A549 (cell line): ENCODE data around the gene EDN2. TPM values are rescaled to one million over a fixed set of nuclear protein-coding genes. Genes with fewer than 3 reads are reported as not detected.

Experiments used
- ATAC-seq, 2 experiments: fragments of 200-7000 bp in 1 of 2; fragments of >200 bp in 1 of 2; cut with Nextera tagmentation in 1 of 2; cut with Tn5 transposase in 1 of 2; 3 replicates each; pipeline versions ENCODE4 v1.8.0 to v1.9.1; 2018 to 2020; ENCODE audit warnings: mild to moderate bottlenecking in 1 of 2, moderate library complexity in 1 of 2
- CTCF ChIA-PET: fragments of 300-600 bp; sonication (Branson Sonifier 250); formaldehyde crosslinking; extraction: SDS; loops from one replicate; lab custom pipeline; 2021; ENCODE audit warnings: antibody characterized with exemption, inconsistent platforms; lab: Yijun Ruan, JAX
- POLR2A ChIA-PET: fragments of 350-600 bp; formaldehyde crosslinking; extraction: SDS; loops from one replicate; lab custom pipeline; 2021; ENCODE audit warnings: antibody characterized with exemption, inconsistent platforms; lab: Yijun Ruan, JAX
- DNase-seq, 2 experiments: peaks; one replicate each; pipeline versions ENCODE4 v3.0.0 to v3.0.0-alpha.2; 2011 to 2016; ENCODE audit warnings: low read depth in 1 of 2, low spot score in 1 of 2
- FAIRE-seq: peaks from 2 replicates; lab custom pipeline; 2011; peaks lifted over from hg19 to GRCh38; lab: Jason Lieb, UNC
- H3K27ac ChIP-seq, 2 experiments: fragments of >200 bp; sonication (Bioruptor Twin); formaldehyde crosslinking; 3 replicates each; pipeline ENCODE4 v1.5.1; 2016 to 2017
- H3K4me1 ChIP-seq: fragments of >200 bp; sonication (Bioruptor Twin); formaldehyde crosslinking; 3 replicates; pipeline ENCODE4 v1.6.1; 2016
- H3K4me2 ChIP-seq: fragments of >200 bp; sonication (Bioruptor Twin); formaldehyde crosslinking; 3 replicates; pipeline ENCODE4 v1.6.1; 2016
- H3K4me3 ChIP-seq: fragments of >200 bp; sonication (Bioruptor Twin); formaldehyde crosslinking; 3 replicates; pipeline ENCODE4 v1.5.1; 2016
- H3K9me3 ChIP-seq: fragments of >200 bp; sonication (Bioruptor Twin); formaldehyde crosslinking; 3 replicates; pipeline ENCODE4 v1.6.1; 2016
- BHLHE40 ChIP-seq: IDR thresholded peaks from 2 replicates; pipeline ENCODE4 v1.6.1; 2012; ENCODE audit warnings: low read depth, low read length, inconsistent platforms
- FOSB ChIP-seq: fragments of 250-450 bp; sonication (Bioruptor Pico); IDR thresholded peaks from 2 replicates; pipeline ENCODE4 v1.5.0; 2020; ENCODE audit warnings: mild to moderate bottlenecking, moderate library complexity
- HEYL ChIP-seq: fragments of 250-450 bp; sonication (Bioruptor Pico); IDR thresholded peaks from 2 replicates; pipeline ENCODE4 v1.8.0; 2021; ENCODE audit warnings: mild to moderate bottlenecking, moderate library complexity
- HOXB5 ChIP-seq: fragments of 250-450 bp; sonication (Bioruptor Pico); IDR thresholded peaks from 2 replicates; pipeline ENCODE4 v1.5.0; 2020; ENCODE audit warnings: mild to moderate bottlenecking, moderate library complexity
- JUN ChIP-seq, 2 experiments: fragments of >200 bp; sonication (Bioruptor Twin); formaldehyde crosslinking; IDR thresholded peaks; 2 replicates in 1 of 2; 3 replicates in 1 of 2; pipeline ENCODE4 v1.6.1; 2016 to 2017
- JUNB ChIP-seq: fragments of >200 bp; sonication (Bioruptor Twin); formaldehyde crosslinking; IDR thresholded peaks from 2 replicates; pipeline ENCODE4 v1.6.1; 2016
- MYC ChIP-seq: IDR thresholded peaks from 2 replicates; pipeline ENCODE4 v1.6.1; 2012; ENCODE audit warnings: mild to moderate bottlenecking, inconsistent platforms, low read length, improper control_type of control experiment, borderline replicate concordance
- PHF8 ChIP-seq: fragments of 200-600 bp; sonication (generic); IDR thresholded peaks from 2 replicates; pipeline ENCODE4 v1.6.1; 2016; ENCODE audit warnings: low read depth, mild to moderate bottlenecking, antibody characterized with exemption, moderate library complexity, borderline replicate concordance
- RCOR1 ChIP-seq: fragments of 150-350 bp; IDR thresholded peaks from 2 replicates; pipeline ENCODE4 v1.6.1; 2014; ENCODE audit warnings: antibody characterized with exemption, low read length, low read depth
- TFCP2L1 ChIP-seq: fragments of 250-450 bp; sonication (Bioruptor Pico); IDR thresholded peaks from 2 replicates; pipeline ENCODE4 v1.5.0; 2021; ENCODE audit warnings: mild to moderate bottlenecking
- ZNF302 ChIP-seq: fragments of 250-450 bp; sonication (Bioruptor Pico); IDR thresholded peaks from 2 replicates; pipeline ENCODE4 v1.9.0; 2021; ENCODE audit warnings: inconsistent platforms, mild to moderate bottlenecking, moderate library complexity
- WGBS: methylation state at CpG from one replicate; pipeline ENCODE4 v1.1.6; 2017; ENCODE audit errors: missing lambda C conversion rate; 5-methylcytosine and 5-hydroxymethylcytosine counted together
- polyA plus RNA-seq, 4 experiments: library from polyadenylated mRNA; depleted of rRNA in 3 of 4; stranded (reverse); fragments of >200 nt; fragmentation: RNase III in 1 of 4; extraction: RNeasy Plus Mini Kit Qiagen cat#74134 plus additional on column Dnase treatment in 1 of 4; gene quantifications; 2 replicates in 3 of 4; 3 replicates in 1 of 4; pipeline ENCODE4 v1.2.3, GENCODE V29; 2011 to 2017
- TF ChIP-seq, protein P1 (sequence below): fragments of 200-600 bp; sonication (generic); IDR thresholded peaks from 2 replicates; pipeline ENCODE4 v1.6.1; 2016; ENCODE audit warnings: antibody characterized with exemption, mild to moderate bottlenecking, moderate library complexity
- TF ChIP-seq, protein P2 (sequence below): IDR thresholded peaks from 2 replicates; pipeline ENCODE4 v1.6.1; 2012
- TF ChIP-seq, protein P3 (sequence below): fragments of 250-450 bp; sonication (Bioruptor Pico); IDR thresholded peaks from 2 replicates; pipeline ENCODE4 v1.5.0; 2021; ENCODE audit warnings: mild to moderate bottlenecking, moderate library complexity, borderline replicate concordance
- TF ChIP-seq, protein P4 (sequence below): fragments of >200 bp; sonication (Bioruptor Twin); formaldehyde crosslinking; IDR thresholded peaks from 3 replicates; pipeline ENCODE4 v1.6.1; 2016
- TF ChIP-seq, protein P5 (sequence below): fragments of >200 bp; sonication (Bioruptor Twin); formaldehyde crosslinking; IDR thresholded peaks from 3 replicates; pipeline ENCODE4 v1.5.1; 2016
- TF ChIP-seq, protein P6 (sequence below): IDR thresholded peaks from 2 replicates; pipeline ENCODE4 v1.6.1; 2012

Gene EDN2
- polyA plus RNA-seq, 2 of the 4 experiments (the other 2 are of a cell fraction): 1.2 to 3.2 TPM

DNA sequence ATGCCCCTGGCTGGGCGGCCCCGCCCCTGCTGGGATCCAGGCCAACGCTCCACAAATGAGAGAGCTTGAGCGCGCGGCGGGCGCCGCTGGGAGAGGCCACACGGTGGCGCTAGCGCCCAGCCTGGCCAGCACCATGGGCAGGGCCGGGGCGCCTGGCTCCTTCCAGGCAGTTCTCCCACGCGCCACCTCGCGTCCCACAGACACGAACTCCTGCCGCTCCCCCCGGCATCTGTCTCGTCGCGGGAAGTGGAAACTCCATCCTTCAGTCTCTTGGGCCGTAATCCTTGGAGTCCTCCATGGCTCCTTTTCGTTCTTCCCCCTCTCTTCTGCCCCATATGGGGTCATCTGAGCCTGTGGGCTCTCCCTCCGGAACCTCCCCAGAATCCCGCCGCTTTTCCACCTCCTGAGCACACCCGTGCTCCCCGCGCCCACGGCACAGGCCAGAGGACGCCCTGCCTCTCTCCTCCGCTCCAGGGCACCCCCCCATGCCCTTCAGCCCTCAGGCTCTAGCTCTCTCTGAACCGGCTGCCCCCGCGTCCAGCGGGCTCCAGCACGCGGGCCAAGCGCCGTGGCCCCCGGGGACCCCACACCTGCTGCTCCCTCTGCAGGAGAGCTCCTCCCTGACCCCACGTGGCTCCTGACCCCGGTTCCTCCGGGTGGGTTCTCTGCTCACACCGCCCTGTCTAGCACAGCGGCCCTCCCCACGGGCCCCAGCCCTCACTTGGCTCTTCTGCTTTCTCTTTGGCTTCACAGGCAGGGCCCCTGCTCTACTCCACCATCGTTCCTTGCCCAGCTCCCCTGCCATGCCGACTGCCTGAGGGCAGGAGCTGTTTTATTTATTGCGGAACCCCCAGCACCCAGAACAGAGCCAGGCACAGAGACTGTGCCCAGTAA, 31.9 kb upstream of the EDN2 start (continued):
- TF ChIP-seq, protein P1, sequence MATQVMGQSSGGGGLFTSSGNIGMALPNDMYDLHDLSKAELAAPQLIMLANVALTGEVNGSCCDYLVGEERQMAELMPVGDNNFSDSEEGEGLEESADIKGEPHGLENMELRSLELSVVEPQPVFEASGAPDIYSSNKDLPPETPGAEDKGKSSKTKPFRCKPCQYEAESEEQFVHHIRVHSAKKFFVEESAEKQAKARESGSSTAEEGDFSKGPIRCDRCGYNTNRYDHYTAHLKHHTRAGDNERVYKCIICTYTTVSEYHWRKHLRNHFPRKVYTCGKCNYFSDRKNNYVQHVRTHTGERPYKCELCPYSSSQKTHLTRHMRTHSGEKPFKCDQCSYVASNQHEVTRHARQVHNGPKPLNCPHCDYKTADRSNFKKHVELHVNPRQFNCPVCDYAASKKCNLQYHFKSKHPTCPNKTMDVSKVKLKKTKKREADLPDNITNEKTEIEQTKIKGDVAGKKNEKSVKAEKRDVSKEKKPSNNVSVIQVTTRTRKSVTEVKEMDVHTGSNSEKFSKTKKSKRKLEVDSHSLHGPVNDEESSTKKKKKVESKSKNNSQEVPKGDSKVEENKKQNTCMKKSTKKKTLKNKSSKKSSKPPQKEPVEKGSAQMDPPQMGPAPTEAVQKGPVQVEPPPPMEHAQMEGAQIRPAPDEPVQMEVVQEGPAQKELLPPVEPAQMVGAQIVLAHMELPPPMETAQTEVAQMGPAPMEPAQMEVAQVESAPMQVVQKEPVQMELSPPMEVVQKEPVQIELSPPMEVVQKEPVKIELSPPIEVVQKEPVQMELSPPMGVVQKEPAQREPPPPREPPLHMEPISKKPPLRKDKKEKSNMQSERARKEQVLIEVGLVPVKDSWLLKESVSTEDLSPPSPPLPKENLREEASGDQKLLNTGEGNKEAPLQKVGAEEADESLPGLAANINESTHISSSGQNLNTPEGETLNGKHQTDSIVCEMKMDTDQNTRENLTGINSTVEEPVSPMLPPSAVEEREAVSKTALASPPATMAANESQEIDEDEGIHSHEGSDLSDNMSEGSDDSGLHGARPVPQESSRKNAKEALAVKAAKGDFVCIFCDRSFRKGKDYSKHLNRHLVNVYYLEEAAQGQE: peak; percentile 57; the same call in 1 of the 2 replicates

DNA sequence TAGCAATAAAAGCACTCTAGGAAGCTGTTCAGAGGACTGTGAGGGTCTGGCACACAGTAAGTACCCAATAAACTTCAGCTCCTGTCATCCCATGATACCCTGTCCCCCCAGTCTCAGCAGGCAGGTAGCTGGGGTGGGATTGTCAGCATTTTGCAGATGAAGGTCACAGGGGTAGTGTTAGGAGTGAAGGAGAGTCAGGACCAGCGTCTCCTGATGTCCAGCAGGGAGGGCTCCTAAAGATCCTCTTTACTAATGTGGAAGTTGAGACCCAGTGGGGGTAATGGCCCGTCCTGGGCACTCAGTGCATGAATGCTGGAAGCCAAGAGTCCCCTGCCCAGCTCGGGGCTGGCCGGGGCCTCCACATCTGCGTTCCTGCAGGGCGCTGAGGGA, 31.3 kb upstream of the EDN2 start:
- ChIA-PET CTCF (interaction anchor here (0.6 to 5.8 kb wide), 39 partner anchors 8 to 1499 kb away, joined by 3 to 32 read pairs (median 4); partner anchors contain the start of gene EDN2), POLR2A (no interaction called here)
- ATAC-seq (peak in 1 of 2 experiments; percentile 8; a peak in 1 of 6 replicates), FAIRE-seq (no peak), DNase-seq (no peak)
- 80% methylated on average over 1 of the region's 6 CpGs for WGBS
- Histone ChIP-seq H3K9me3 (no peaks in the 10 kb centered on the region), H3K4me3 (no peak overlapping the region), H3K4me2 (peak overlapping the region; percentile 97), H3K27ac (peak overlapping the region; percentile 29 to 59; a peak in 3 of 6 replicates), H3K4me1 (peaks cover 12% of the 10 kb centered on the region)
- no peak for TF ChIP-seq HOXB5 (CRISPR knock-in tag)
- TF ChIP-seq BHLHE40: no peak
- no peak for TF ChIP-seq PHF8
- no peak for TF ChIP-seq HEYL (CRISPR knock-in tag)
- TF ChIP-seq, protein P2, sequence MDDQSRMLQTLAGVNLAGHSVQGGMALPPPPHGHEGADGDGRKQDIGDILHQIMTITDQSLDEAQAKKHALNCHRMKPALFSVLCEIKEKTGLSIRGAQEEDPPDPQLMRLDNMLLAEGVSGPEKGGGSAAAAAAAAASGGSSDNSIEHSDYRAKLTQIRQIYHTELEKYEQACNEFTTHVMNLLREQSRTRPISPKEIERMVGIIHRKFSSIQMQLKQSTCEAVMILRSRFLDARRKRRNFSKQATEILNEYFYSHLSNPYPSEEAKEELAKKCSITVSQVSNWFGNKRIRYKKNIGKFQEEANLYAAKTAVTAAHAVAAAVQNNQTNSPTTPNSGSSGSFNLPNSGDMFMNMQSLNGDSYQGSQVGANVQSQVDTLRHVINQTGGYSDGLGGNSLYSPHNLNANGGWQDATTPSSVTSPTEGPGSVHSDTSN: no peak
- TF ChIP-seq, protein P3, sequence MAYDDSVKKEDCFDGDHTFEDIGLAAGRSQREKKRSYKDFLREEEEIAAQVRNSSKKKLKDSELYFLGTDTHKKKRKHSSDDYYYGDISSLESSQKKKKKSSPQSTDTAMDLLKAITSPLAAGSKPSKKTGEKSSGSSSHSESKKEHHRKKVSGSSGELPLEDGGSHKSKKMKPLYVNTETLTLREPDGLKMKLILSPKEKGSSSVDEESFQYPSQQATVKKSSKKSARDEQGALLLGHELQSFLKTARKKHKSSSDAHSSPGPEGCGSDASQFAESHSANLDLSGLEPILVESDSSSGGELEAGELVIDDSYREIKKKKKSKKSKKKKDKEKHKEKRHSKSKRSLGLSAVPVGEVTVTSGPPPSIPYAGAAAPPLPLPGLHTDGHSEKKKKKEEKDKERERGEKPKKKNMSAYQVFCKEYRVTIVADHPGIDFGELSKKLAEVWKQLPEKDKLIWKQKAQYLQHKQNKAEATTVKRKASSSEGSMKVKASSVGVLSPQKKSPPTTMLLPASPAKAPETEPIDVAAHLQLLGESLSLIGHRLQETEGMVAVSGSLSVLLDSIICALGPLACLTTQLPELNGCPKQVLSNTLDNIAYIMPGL: no peak
- TF ChIP-seq JUNB: no peak
- TF ChIP-seq, protein P4, sequence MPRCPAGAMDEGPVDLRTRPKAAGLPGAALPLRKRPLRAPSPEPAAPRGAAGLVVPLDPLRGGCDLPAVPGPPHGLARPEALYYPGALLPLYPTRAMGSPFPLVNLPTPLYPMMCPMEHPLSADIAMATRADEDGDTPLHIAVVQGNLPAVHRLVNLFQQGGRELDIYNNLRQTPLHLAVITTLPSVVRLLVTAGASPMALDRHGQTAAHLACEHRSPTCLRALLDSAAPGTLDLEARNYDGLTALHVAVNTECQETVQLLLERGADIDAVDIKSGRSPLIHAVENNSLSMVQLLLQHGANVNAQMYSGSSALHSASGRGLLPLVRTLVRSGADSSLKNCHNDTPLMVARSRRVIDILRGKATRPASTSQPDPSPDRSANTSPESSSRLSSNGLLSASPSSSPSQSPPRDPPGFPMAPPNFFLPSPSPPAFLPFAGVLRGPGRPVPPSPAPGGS: no peak
- TF ChIP-seq, protein P5, sequence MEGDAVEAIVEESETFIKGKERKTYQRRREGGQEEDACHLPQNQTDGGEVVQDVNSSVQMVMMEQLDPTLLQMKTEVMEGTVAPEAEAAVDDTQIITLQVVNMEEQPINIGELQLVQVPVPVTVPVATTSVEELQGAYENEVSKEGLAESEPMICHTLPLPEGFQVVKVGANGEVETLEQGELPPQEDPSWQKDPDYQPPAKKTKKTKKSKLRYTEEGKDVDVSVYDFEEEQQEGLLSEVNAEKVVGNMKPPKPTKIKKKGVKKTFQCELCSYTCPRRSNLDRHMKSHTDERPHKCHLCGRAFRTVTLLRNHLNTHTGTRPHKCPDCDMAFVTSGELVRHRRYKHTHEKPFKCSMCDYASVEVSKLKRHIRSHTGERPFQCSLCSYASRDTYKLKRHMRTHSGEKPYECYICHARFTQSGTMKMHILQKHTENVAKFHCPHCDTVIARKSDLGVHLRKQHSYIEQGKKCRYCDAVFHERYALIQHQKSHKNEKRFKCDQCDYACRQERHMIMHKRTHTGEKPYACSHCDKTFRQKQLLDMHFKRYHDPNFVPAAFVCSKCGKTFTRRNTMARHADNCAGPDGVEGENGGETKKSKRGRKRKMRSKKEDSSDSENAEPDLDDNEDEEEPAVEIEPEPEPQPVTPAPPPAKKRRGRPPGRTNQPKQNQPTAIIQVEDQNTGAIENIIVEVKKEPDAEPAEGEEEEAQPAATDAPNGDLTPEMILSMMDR: no peak
- TF ChIP-seq JUN (IDR thresholded peaks at IDR 0.05): no peak
- TF ChIP-seq, protein P1: no peak
- TF ChIP-seq, protein P6, sequence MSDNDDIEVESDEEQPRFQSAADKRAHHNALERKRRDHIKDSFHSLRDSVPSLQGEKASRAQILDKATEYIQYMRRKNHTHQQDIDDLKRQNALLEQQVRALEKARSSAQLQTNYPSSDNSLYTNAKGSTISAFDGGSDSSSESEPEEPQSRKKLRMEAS: no peak
- no peak for TF ChIP-seq ZNF302 (CRISPR knock-in tag)
- no peak for TF ChIP-seq RCOR1
- no peak for TF ChIP-seq MYC
- no peak for TF ChIP-seq TFCP2L1 (CRISPR knock-in tag)
- no peak for TF ChIP-seq FOSB
